ENCODE results near the gene MAGI2. TPM values are rescaled to one million over a fixed set of nuclear protein-coding genes. Genes with fewer than 3 reads are reported as not detected.

MAGI2 gene
- total RNA-seq, 1 donor from 2014 or later, result 4.0 TPM

DNA sequence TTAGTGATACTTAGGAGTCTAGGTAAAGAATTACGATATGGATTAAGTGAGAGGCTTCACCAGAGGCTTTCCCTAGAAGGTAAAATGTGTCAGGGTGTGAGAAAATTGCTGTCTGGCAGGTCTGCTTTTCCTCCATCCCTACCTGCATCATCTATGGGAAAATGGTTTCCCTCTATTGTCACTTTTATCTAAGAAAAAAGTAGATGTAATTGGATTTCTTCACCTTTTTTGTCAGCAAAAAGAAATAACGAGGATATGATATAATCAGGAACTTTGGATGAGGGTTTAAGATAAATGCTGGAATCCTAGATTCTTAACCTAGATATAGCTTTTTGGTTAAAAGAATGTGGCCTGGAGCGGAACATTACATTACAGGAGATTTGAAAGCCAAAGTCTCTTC is 146.1 kb downstream of the MAGI2 start:
- H3K27me3 ChIP-seq, result no peaks in the 10 kb centered on the region
- H3K27ac ChIP-seq, result no peak overlapping the region
- no peaks in the 10 kb centered on the region for H3K4me1 ChIP-seq
- H3K9me3 ChIP-seq, result no peaks in the 10 kb centered on the region
- H3K4me3 ChIP-seq, result no peak overlapping the region
- no peaks in the 10 kb centered on the region for H3K36me3 ChIP-seq
- no peak for DNase-seq (ENCODE audit: low spot score in 2 of 2)
- intact Hi-C loops (cut with DNase I), result no loop called here
- no peak for TF ChIP-seq CTCF (IDR thresholded peaks at IDR 0.05)

DNA sequence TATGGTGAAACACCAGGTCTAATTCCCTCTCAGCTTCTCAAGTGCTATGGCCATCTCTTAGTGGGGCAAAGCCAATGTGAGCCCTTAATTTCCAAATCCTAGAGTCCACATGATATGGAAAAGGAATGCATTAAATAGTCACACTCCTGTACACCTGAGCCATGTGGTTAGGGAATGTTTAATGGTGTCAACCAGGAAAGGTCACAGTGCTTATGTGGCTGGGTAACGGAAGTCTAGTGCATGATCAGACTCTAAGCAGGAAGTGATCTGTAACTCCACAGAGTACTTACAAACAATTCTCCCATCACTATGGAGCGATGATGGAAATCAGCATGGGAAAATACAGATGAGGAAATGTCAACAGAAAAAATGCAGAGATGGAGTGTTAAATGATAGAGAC is 148.8 kb downstream of the MAGI2 start:
- Histone ChIP-seq H3K27me3 (no peaks in the 10 kb centered on the region), H3K9me3 (no peaks in the 10 kb centered on the region), H3K36me3 (no peaks in the 10 kb centered on the region), H3K4me3 (no peak overlapping the region), H3K27ac (no peak overlapping the region), H3K4me1 (no peaks in the 10 kb centered on the region)
- intact Hi-C loops (cut with DNase I), result no loop called here
- DNase-seq (ENCODE audit: low spot score in 2 of 2), result no peak
- no peak for TF ChIP-seq CTCF (IDR thresholded peaks at IDR 0.05)

DNA sequence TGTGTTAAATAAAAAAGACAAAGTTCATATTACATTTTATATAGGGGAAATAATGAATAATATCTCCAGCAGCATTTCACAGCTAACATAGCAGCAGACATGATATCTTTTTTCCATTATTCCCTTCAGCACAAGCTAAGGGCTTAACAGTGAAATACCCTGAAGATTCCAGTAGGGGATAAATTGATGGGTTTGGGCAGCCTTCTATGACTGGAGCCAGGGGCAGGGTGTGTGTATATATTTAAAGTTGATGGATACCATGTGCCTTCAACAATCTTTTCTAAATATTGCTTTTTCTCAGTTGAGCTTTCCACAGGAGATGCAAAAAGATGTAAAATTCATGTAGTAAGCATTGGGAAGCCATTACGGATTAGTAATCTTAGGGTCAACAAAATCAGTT is 151.2 kb downstream of the MAGI2 start:
- intact Hi-C loops (cut with DNase I), result no loop called here

DNA sequence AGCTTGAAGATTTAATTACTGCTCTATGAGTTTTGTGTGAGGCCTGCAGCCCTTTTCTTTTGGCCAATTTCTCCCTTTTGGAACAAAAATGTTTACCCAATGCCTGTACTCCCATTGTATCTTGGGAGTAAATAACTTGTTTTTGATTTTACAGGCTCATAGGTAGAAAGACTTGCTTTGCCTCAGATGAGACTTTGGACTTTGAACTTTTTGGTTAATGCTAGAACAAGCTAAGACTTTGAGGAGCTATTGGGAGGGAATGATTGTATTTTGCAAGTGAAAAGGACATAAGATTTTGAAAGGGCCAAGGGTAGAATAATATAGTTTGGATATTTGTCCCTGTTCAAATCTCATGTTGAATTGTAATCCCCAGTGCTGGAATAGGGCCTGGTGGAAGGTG is 152.0 kb downstream of the MAGI2 start:
- no peak for TF ChIP-seq CTCF (IDR thresholded peaks at IDR 0.05)
- Histone ChIP-seq H3K27me3 (no peaks in the 10 kb centered on the region), H3K27ac (no peak overlapping the region), H3K4me3 (no peak overlapping the region), H3K9me3 (no peaks in the 10 kb centered on the region), H3K4me1 (no peaks in the 10 kb centered on the region), H3K36me3 (no peaks in the 10 kb centered on the region)
- no peak for DNase-seq (ENCODE audit: low spot score in 2 of 2)
- intact Hi-C loops (cut with DNase I), result no loop called here

More for the DNA sequence above, 151.2 kb downstream of the MAGI2 start:
- DNase-seq (ENCODE audit: low spot score in 2 of 2), result no peak
- Histone ChIP-seq H3K4me3 (no peak overlapping the region), H3K36me3 (no peaks in the 10 kb centered on the region), H3K27ac (no peak overlapping the region), H3K9me3 (no peaks in the 10 kb centered on the region), H3K4me1 (no peaks in the 10 kb centered on the region), H3K27me3 (no peaks in the 10 kb centered on the region)
- no peak for TF ChIP-seq CTCF (IDR thresholded peaks at IDR 0.05)

- intact Hi-C loops (cut with DNase I), result no loop called here
- DNase-seq (ENCODE audit: low spot score in 2 of 2), result no peak
- Histone ChIP-seq H3K4me1 (no peaks in the 10 kb centered on the region), H3K27me3 (no peaks in the 10 kb centered on the region), H3K9me3 (no peaks in the 10 kb centered on the region), H3K27ac (no peak overlapping the region), H3K4me3 (no peak overlapping the region), H3K36me3 (no peaks in the 10 kb centered on the region)
- TF ChIP-seq CTCF (IDR thresholded peaks at IDR 0.05), result no peak
Observed at GRCh38 chr7:79300573-79300972, 152.9 kb downstream of the MAGI2 start.

GRCh38 chr7:79298145-79298760 is 155.2 kb downstream of the MAGI2 start:
- Histone ChIP-seq H3K27ac (no peak overlapping the region), H3K4me1 (no peaks in the 10 kb centered on the region), H3K27me3 (no peaks in the 10 kb centered on the region), H3K9me3 (no peaks in the 10 kb centered on the region), H3K4me3 (no peak overlapping the region), H3K36me3 (no peaks in the 10 kb centered on the region)
- DNase-seq (ENCODE audit: low spot score in 2 of 2), result no peak
- intact Hi-C loops (cut with DNase I), result loop anchor here (5.0 kb wide), 1 partner anchor 249 kb away; no protein-coding TSS in a partner anchor
- peak; percentile 21 to 76 (median 75) for TF ChIP-seq CTCF (IDR thresholded peaks at IDR 0.05)

Data from ascending aorta (tissue), 2 donors.